ENCODE data around the gene TOMM5.

TOMM5 gene

DNA sequence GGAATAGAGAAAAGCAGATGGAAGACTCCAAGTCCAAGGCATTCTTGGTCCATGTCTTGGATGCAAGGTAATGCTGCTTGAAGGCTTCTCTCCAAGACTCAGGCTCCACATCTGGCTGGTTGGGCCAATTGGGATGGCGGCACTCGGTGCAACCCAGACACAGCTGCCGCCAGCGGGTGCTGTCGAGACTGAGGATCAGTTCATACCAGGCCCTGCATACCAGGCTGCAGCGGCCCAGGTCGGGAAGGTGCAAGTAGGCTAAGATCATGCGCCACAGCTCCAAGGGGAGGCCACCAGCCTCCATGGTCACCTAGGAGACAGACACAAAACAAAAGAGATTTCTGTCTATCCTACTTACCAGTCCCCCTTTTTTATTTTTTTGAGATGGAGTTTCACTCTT is 50.9 kb downstream of the TOMM5 start:
- Histone ChIP-seq H3K9me3 (ENCODE audit: insufficient read depth, low read depth, low read length) (no peaks in the 10 kb centered on the region), H3K27me3 (ENCODE audit: insufficient read depth, low read length) (no peaks in the 10 kb centered on the region), H3K9ac (ENCODE audit: low read depth, low read length) (no peak overlapping the region), H3K4me3 (ENCODE audit: low read length) (no peak overlapping the region), H3K4me1 (ENCODE audit: insufficient read depth, low read length) (no peaks in the 10 kb centered on the region), H3K36me3 (ENCODE audit: insufficient read depth, low read depth, low read length) (peaks cover 43% of the 10 kb centered on the region), H3K27ac (ENCODE audit: low read length) (no peak overlapping the region)

DNA sequence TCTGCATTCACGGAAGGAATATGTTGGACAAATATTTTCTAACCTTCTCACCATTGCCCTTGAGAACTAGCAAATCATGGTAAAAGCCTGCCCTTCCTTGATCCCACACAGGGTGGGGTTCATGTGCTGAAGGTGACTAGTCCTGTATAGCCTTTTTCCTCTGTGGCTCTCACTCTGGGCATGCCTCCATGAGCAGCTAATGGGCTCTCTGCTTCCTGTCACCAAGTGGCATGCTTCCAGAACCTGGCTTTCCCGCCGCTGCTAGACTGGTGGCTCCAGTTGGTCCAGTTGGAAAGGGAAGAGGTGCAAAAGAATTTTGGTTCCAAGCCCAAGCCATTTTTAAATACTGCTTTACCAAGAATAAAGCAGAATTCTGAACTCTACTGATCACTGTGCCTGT is 51.8 kb downstream of the TOMM5 start:
- Histone ChIP-seq H3K4me1 (ENCODE audit: insufficient read depth, low read length) (no peaks in the 10 kb centered on the region), H3K9me3 (ENCODE audit: insufficient read depth, low read depth, low read length) (no peaks in the 10 kb centered on the region), H3K27me3 (ENCODE audit: insufficient read depth, low read length) (no peaks in the 10 kb centered on the region), H3K4me3 (ENCODE audit: low read length) (no peak overlapping the region), H3K27ac (ENCODE audit: low read length) (no peak overlapping the region), H3K9ac (ENCODE audit: low read depth, low read length) (no peak overlapping the region), H3K36me3 (ENCODE audit: insufficient read depth, low read depth, low read length) (peaks cover 48% of the 10 kb centered on the region)

DNA sequence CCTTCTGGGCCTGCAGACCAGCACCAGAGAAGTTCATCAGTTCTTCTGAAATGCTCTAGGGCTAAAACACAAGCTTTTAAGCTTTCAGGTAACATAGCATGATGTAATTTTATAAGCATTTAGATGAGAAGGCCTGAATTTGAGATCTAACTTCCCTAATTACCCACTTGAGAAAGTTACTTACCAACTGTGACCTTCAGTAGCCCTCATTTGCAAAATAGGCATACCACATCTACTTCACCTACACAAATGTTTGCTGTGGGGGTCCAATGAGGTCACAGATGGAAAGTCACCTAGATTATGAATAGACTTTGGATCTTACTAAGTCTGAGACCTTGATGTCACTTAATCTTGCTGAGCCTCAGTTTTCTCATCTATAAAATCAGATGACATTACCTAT is 52.8 kb downstream of the TOMM5 start:
- Histone ChIP-seq H3K9ac (ENCODE audit: low read depth, low read length) (no peak overlapping the region), H3K36me3 (ENCODE audit: insufficient read depth, low read depth, low read length) (peaks cover 48% of the 10 kb centered on the region), H3K4me1 (ENCODE audit: insufficient read depth, low read length) (no peaks in the 10 kb centered on the region), H3K27me3 (ENCODE audit: insufficient read depth, low read length) (no peaks in the 10 kb centered on the region), H3K27ac (ENCODE audit: low read length) (no peak overlapping the region), H3K9me3 (ENCODE audit: insufficient read depth, low read depth, low read length) (no peaks in the 10 kb centered on the region), H3K4me3 (ENCODE audit: low read length) (no peak overlapping the region)
